SU-DHL-6 (cell line): ENCODE data around the gene CALN1.

ENCODE experiments used
- H2AFZ ChIP-seq: fragments of 200-600 bp; sonication (generic); 2 replicates; pipeline ENCODE4 v1.6.1; 2014; ENCODE audit warnings: low read depth, mild to moderate bottlenecking, moderate library complexity, mixed read lengths, antibody characterized with exemption, low read length; ENCODE audit not compliant: severe bottlenecking
- H3F3A ChIP-seq: fragments of 200-600 bp; shearing (Covaris generic); 2 replicates; pipeline ENCODE4 v1.6.0; 2016; ENCODE audit warnings: antibody characterized with exemption, mild to moderate bottlenecking; ENCODE audit not compliant: insufficient read depth
- H3K27ac ChIP-seq: fragments of 200-600 bp; sonication (generic); 2 replicates; pipeline ENCODE4 v1.5.1; 2016; ENCODE audit warnings: low read depth, mild to moderate bottlenecking, low read length, moderate library complexity, mixed read lengths
- H3K27me3 ChIP-seq: fragments of 200-600 bp; sonication (generic), shearing (Covaris generic); 2 replicates; pipeline ENCODE4 v1.6.0; 2014; ENCODE audit warnings: mild to moderate bottlenecking, low read length
- H3K36me3 ChIP-seq: fragments of 200-600 bp; sonication (generic); 2 replicates; pipeline ENCODE4 v1.6.1; 2014; ENCODE audit warnings: mild to moderate bottlenecking, low read length, mixed read lengths
- H3K4me2 ChIP-seq: fragments of 300-600, 200-600 bp; shearing (Covaris generic), sonication (generic); 2 replicates; pipeline ENCODE4 v1.6.0; 2014; ENCODE audit warnings: low read length, low read depth, mild to moderate bottlenecking; ENCODE audit not compliant: poor library complexity, severe bottlenecking
- H3K4me3 ChIP-seq: fragments of 200-600 bp; sonication (generic); 2 replicates; pipeline ENCODE4 v1.5.1; 2014; ENCODE audit warnings: antibody characterized with exemption, low read length, mild to moderate bottlenecking, mixed read lengths; ENCODE audit not compliant: insufficient read depth, poor library complexity, severe bottlenecking
- H3K79me2 ChIP-seq: fragments of 200-600 bp; sonication (generic); 2 replicates; pipeline ENCODE4 v1.6.1; 2014; ENCODE audit warnings: mild to moderate bottlenecking, low read length, moderate library complexity; ENCODE audit not compliant: insufficient read depth
- H3K9ac ChIP-seq: fragments of 200-600 bp; sonication (generic); 2 replicates; pipeline ENCODE4 v1.7.0; 2014; ENCODE audit warnings: mild to moderate bottlenecking, low read length
- H3K9me2 ChIP-seq: fragments of 200-600 bp; sonication (generic); replicated peaks from 2 replicates; pipeline ENCODE4 v1.6.1; 2014; ENCODE audit warnings: low read length; ENCODE audit not compliant: insufficient read depth
- H3K9me3 ChIP-seq: fragments of 200-600 bp; sonication (generic); 2 replicates; pipeline ENCODE4 v1.6.1; 2014; ENCODE audit warnings: low read length, mixed read lengths; ENCODE audit not compliant: insufficient read depth
- H4K20me1 ChIP-seq: fragments of 200-600 bp; sonication (generic); 2 replicates; pipeline ENCODE4 v1.6.1; 2014; ENCODE audit warnings: low read depth, mild to moderate bottlenecking, antibody characterized with exemption, low read length, moderate library complexity, mixed read lengths
- EZH2phosphoT487 ChIP-seq: fragments of 200-600 bp; sonication (generic), shearing (Covaris generic); conservative IDR thresholded peaks from 2 replicates; pipeline ENCODE4 v1.6.1; 2018; ENCODE audit warnings: mild to moderate bottlenecking, antibody characterized with exemption, low read length, moderate library complexity, mixed read lengths
- TF ChIP-seq, protein P1 (sequence below): fragments of 200-600 bp; sonication (generic); IDR thresholded peaks from one replicate; pipeline ENCODE4 v1.5.1; 2017; ENCODE audit warnings: antibody characterized with exemption, mild to moderate bottlenecking, low read length, moderate library complexity; ENCODE audit not compliant: insufficient read depth, poor library complexity, severe bottlenecking

Gene CALN1

DNA sequence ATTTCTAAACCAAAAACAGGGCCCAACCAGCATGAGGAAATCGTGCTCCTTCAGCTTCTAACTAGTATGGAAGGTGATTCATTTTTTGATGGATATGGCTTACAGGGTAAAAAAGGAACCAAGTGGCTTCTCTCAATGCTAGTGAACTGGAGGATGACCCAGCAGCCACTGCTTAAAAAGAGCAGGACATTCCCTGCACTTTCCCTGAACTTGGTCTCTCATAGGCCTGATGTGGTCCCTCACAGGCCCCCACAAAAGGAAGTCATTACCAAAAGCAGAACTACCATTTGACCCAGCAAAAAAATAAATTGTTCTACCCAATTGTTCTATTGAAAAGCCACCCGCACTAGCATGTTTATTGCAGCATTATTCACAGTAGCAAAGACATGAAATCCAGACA lies 188.8 kb downstream of the CALN1 start:
- Histone ChIP-seq H3K27me3 (no peaks in the 10 kb centered on the region), H3K4me3 (no peak overlapping the region), H3K27ac (no peak overlapping the region), H4K20me1 (no peaks in the 10 kb centered on the region), H3K36me3 (no peaks in the 10 kb centered on the region), H3F3A (no peaks in the 10 kb centered on the region), H2AFZ (no peak overlapping the region), H3K9me2 (no peaks in the 10 kb centered on the region), H3K9ac (no peak overlapping the region), H3K4me2 (no peak overlapping the region), H3K79me2 (no peaks in the 10 kb centered on the region), H3K9me3 (peaks cover 8% of the 10 kb centered on the region; the same call in 1 of the 2 replicates)
- TF ChIP-seq, protein P1, sequence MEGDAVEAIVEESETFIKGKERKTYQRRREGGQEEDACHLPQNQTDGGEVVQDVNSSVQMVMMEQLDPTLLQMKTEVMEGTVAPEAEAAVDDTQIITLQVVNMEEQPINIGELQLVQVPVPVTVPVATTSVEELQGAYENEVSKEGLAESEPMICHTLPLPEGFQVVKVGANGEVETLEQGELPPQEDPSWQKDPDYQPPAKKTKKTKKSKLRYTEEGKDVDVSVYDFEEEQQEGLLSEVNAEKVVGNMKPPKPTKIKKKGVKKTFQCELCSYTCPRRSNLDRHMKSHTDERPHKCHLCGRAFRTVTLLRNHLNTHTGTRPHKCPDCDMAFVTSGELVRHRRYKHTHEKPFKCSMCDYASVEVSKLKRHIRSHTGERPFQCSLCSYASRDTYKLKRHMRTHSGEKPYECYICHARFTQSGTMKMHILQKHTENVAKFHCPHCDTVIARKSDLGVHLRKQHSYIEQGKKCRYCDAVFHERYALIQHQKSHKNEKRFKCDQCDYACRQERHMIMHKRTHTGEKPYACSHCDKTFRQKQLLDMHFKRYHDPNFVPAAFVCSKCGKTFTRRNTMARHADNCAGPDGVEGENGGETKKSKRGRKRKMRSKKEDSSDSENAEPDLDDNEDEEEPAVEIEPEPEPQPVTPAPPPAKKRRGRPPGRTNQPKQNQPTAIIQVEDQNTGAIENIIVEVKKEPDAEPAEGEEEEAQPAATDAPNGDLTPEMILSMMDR = no peak
- TF ChIP-seq EZH2phosphoT487 = no peak

DNA sequence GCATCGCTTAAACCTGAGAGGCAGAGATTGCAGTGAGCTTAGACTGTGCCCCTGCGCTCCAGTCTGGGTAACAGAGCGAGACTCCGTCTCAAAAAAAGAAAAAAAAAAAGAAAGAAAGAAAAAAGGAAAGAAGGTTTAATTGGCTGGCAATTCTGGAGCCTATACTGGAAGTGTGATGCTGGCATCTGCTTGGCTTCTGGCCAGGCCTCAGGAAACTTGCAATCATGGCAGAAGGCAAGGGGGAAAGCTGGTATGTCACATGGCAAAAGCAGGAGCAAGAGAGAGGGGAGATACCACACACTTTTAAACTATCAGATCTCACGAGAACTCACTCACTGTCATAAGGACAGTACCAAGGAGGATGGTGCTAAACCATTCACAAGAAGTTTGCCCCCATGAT lies 190.0 kb downstream of the CALN1 start:
- no peak for TF ChIP-seq EZH2phosphoT487
- TF ChIP-seq, protein P1 = no peak
- H3K9ac ChIP-seq = no peak overlapping the region
- no peaks in the 10 kb centered on the region for H3K36me3 ChIP-seq
- H3F3A ChIP-seq = no peaks in the 10 kb centered on the region
- H2AFZ ChIP-seq = no peak overlapping the region
- no peak overlapping the region for H3K4me2 ChIP-seq
- no peaks in the 10 kb centered on the region for H4K20me1 ChIP-seq
- H3K9me3 ChIP-seq = peaks cover 8% of the 10 kb centered on the region; the same call in 1 of the 2 replicates
- no peaks in the 10 kb centered on the region for H3K79me2 ChIP-seq
- H3K9me2 ChIP-seq = no peaks in the 10 kb centered on the region
- no peak overlapping the region for H3K4me3 ChIP-seq
- H3K27ac ChIP-seq = no peak overlapping the region
- H3K27me3 ChIP-seq = no peaks in the 10 kb centered on the region

DNA sequence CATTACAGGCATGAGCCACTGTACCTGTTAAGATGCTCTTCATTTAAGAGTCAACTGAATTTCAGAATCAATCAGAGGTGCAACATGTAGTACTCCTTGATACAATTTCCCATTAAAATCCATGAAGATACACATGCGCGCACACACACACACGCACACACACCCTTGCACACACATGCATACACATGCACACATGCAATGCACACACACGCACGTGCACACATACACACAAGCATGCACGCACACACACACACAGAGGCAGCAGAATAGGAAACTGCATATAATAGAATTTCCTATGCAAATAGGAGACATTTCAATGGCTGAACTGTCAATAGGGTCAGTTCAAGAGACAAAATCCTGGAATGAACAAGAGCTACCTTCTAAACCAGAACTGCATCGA lies 192.6 kb downstream of the CALN1 start:
- H4K20me1 ChIP-seq = no peaks in the 10 kb centered on the region
- no peaks in the 10 kb centered on the region for H3K36me3 ChIP-seq
- H3K9ac ChIP-seq = no peak overlapping the region
- 0 out of 2 replicates have a peak, but pooled peaks cover 3% of the 10 kb centered on the region for H3K9me2 ChIP-seq
- H3K9me3 ChIP-seq = peaks cover 5% of the 10 kb centered on the region; the same call in 1 of the 2 replicates
- no peak overlapping the region for H3K27ac ChIP-seq
- no peaks in the 10 kb centered on the region for H3K27me3 ChIP-seq
- no peak overlapping the region for H3K4me3 ChIP-seq
- TF ChIP-seq EZH2phosphoT487 = no peak
- TF ChIP-seq, protein P1 = no peak
- no peak overlapping the region for H2AFZ ChIP-seq
- H3K4me2 ChIP-seq = no peak overlapping the region
- H3K79me2 ChIP-seq = no peaks in the 10 kb centered on the region
- no peaks in the 10 kb centered on the region for H3F3A ChIP-seq
